ENCODE data around the gene DEFB112.

Gene DEFB112

DNA sequence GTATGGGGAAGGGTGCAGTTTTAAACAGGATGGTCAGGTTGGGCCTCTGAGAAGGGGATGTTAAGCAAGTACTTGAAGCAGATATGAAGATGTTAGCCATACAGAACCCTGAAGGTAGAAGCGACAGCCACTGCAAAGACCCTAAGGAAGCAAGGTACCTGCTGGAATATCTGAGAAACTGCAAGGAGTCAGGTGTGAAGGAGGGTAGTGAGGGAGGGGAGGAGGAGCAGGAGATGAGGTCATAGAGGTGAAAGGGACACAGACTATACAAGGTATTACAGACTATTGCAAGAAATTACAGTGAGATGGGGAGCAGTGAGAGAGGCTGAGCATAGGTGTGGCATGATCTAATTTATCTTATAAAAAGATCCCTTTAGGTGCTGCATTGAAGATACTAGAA lies 22.2 kb upstream of the DEFB112 start:
- H3K4me2 ChIP-seq (ENCODE audit: low read length), result no peak overlapping the region
- H3K36me3 ChIP-seq (ENCODE audit: insufficient read depth, low read length), result no peaks in the 10 kb centered on the region
- H3K9ac ChIP-seq (ENCODE audit: low read depth, low read length), result no peak overlapping the region
- H3K27me3 ChIP-seq (ENCODE audit: control insufficient read depth, insufficient read depth, low read length), result no peaks in the 10 kb centered on the region
- no peaks in the 10 kb centered on the region for H3K4me1 ChIP-seq (ENCODE audit: control insufficient read depth, insufficient read depth, low read length)
- H3K4me3 ChIP-seq (ENCODE audit: low read length), result no peak overlapping the region
- H3K9me3 ChIP-seq (replicated peaks; ENCODE audit: low read length), result no peaks in the 10 kb centered on the region

DNA sequence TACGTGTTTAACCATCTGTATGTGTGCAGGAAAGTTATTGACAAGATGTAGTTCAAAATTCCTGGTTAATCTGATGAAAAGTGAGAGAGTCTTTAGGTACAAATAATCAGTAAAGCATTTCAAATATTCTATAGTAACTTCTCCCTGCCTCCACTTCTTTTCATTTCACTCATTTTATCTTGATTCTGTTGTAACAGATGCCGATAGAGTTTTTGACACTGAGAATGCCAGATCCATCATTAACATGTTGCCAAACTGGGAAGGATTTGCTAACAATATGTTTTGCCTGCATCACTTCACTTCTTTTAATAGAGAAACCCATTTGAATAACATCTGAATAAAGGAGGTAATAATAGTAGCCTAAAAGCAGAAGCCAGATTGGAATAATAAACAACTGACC lies 20.4 kb upstream of the DEFB112 start:
- no peaks in the 10 kb centered on the region for H3K9me3 ChIP-seq (replicated peaks; ENCODE audit: low read length)
- H3K36me3 ChIP-seq (ENCODE audit: insufficient read depth, low read length), result no peaks in the 10 kb centered on the region
- H3K4me1 ChIP-seq (ENCODE audit: control insufficient read depth, insufficient read depth, low read length), result no peaks in the 10 kb centered on the region
- H3K9ac ChIP-seq (ENCODE audit: low read depth, low read length), result no peak overlapping the region
- H3K4me2 ChIP-seq (ENCODE audit: low read length), result no peak overlapping the region
- H3K27me3 ChIP-seq (ENCODE audit: control insufficient read depth, insufficient read depth, low read length), result no peaks in the 10 kb centered on the region
- no peak overlapping the region for H3K4me3 ChIP-seq (ENCODE audit: low read length)

DNA sequence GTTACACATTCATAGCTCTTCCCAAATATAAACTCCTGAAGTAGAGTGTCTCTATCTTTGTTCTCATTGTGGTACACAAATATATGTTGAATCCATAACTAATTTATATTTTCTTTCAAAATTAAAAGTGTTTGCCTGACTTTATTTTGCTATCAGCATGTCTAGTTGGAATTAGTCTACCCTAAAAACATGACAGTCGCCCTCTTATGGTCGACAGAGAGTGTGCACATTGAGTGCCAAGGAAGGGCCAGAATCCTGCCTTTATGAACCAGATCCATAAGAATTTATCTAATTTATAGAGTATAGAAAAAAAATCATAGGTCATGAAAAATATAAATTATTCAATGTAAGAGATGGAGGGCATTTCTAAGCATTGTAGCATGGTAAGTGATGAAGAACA lies 12.3 kb upstream of the DEFB112 start:
- Histone ChIP-seq H3K36me3 (ENCODE audit: insufficient read depth, low read length) (no peaks in the 10 kb centered on the region), H3K4me2 (ENCODE audit: low read length) (no peak overlapping the region), H3K9ac (ENCODE audit: low read depth, low read length) (no peak overlapping the region), H3K27me3 (ENCODE audit: control insufficient read depth, insufficient read depth, low read length) (no peaks in the 10 kb centered on the region), H3K4me3 (ENCODE audit: low read length) (no peak overlapping the region), H3K4me1 (ENCODE audit: control insufficient read depth, insufficient read depth, low read length) (no peaks in the 10 kb centered on the region), H3K9me3 (replicated peaks; ENCODE audit: low read length) (no peaks in the 10 kb centered on the region)

DNA sequence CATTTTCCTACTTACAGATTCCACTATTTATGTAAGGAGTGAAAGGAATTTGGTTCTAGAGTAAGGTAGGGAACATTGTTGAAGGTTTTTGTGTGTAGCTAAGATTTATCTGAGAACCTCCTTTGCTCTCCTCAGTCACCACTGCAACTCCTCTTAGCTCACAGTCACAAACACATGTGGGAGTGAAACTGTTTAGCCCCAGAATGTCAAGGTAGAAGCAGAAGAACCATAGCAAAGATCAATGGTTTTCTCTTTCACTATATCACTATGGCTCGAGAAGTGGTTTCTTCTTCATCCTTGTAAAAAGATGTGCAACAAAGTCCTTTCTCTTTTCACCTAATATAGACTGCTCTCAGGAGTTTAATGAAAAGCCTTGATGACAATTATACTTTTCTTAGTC lies 6.5 kb upstream of the DEFB112 start:
- H3K36me3 ChIP-seq (ENCODE audit: insufficient read depth, low read length), result no peaks in the 10 kb centered on the region
- H3K4me3 ChIP-seq (ENCODE audit: low read length), result no peak overlapping the region
- H3K4me2 ChIP-seq (ENCODE audit: low read length), result no peak overlapping the region
- H3K9ac ChIP-seq (ENCODE audit: low read depth, low read length), result no peak overlapping the region
- peaks cover 4% of the 10 kb centered on the region for H3K27me3 ChIP-seq (ENCODE audit: control insufficient read depth, insufficient read depth, low read length)
- no peaks in the 10 kb centered on the region for H3K4me1 ChIP-seq (ENCODE audit: control insufficient read depth, insufficient read depth, low read length)
- H3K9me3 ChIP-seq (replicated peaks; ENCODE audit: low read length), result no peaks in the 10 kb centered on the region

DNA sequence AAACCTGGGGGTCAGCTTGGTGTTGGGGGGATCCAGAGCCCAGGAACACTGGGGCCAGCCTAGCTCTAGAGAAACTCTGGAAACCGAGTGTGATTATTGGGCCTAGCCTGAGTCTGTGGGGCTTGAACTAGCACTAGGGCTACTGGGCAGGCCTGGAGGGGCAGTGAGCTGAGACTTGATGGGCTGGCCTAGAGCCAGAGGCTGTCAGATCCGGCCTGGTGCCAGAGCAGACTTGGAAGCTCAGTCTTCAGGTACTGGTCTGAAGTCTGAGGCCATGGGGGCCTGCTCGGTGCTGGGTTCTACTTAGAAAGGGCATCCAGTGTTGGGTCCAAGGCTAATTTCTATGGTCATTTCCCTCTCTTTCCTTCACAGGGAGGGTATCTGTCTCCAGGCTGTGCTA lies 2.7 kb downstream of the DEFB112 start:
- Histone ChIP-seq H3K9ac (ENCODE audit: low read depth, low read length) (no peak overlapping the region), H3K36me3 (ENCODE audit: insufficient read depth, low read length) (no peaks in the 10 kb centered on the region), H3K9me3 (replicated peaks; ENCODE audit: low read length) (no peaks in the 10 kb centered on the region), H3K27me3 (ENCODE audit: control insufficient read depth, insufficient read depth, low read length) (peaks cover 14% of the 10 kb centered on the region), H3K4me3 (ENCODE audit: low read length) (no peak overlapping the region), H3K4me2 (ENCODE audit: low read length) (no peak overlapping the region), H3K4me1 (ENCODE audit: control insufficient read depth, insufficient read depth, low read length) (no peaks in the 10 kb centered on the region)

DNA sequence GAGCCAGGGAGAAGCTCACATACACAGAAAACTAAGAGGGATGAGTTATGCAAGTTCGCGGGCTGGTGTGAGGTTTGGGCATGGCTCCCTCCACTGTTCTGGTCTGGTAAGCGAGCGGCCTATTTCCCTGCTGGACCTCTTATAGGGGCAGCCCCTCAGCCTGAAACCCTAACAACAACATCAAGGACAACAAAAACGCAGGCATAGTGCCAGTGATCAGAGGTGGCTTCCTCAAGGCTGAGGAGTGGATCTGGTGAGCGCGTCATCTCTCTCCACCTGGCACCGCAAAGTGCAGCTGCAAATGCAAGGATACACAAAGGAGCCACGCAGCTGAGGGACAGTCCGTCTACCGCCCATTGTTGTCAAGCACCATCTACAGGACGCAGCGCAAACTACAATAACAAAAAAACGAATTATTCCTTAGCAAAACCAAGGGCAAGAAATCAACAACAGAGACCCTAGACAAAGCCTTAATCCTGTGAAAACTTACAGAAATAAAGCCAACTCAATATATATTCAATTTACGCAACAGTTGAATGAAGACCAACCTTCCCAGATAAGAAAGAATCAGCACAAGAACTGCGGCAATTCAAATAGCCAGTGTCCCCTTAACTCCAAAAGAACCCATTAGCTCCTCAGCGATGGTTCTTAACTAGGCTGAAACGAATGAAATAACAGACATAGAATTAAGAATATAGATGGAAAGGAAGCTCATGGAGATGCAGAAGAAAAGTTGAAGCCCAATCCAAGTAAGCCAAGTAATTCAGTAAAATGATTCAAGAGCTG lies 18.8 kb downstream of the DEFB112 start:
- no peak overlapping the region for H3K9ac ChIP-seq (ENCODE audit: low read depth, low read length)
- H3K4me1 ChIP-seq (ENCODE audit: control insufficient read depth, insufficient read depth, low read length), result no peaks in the 10 kb centered on the region
- H3K9me3 ChIP-seq (replicated peaks; ENCODE audit: low read length), result no peaks in the 10 kb centered on the region
- no peak overlapping the region for H3K4me3 ChIP-seq (ENCODE audit: low read length)
- H3K36me3 ChIP-seq (ENCODE audit: insufficient read depth, low read length), result no peaks in the 10 kb centered on the region
- peaks cover 3% of the 10 kb centered on the region for H3K27me3 ChIP-seq (ENCODE audit: control insufficient read depth, insufficient read depth, low read length)
- H3K4me2 ChIP-seq (ENCODE audit: low read length), result no peak overlapping the region

DNA sequence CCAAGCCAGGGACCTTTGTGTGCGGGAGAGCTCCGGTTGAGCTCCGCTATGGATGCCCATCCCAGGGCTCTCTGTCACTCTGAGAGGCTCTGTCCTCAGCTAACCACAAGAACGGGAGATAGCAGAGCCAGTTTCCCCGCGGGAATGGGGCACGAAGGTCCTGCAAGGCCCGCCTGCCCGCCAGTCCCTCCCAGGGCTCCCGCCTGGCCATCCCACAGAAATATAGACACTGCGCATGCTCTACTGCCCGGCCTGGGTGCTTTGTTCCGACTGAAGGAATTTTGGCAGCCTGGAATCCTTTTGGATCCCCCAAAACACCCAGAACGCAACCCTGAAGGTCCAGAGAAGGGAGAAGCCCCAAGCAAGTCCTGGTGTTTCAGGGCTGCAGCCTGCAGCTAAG lies 19.4 kb downstream of the DEFB112 start:
- peaks cover 1% of the 10 kb centered on the region for H3K27me3 ChIP-seq (ENCODE audit: control insufficient read depth, insufficient read depth, low read length)
- H3K9me3 ChIP-seq (replicated peaks; ENCODE audit: low read length), result no peaks in the 10 kb centered on the region
- H3K9ac ChIP-seq (ENCODE audit: low read depth, low read length), result no peak overlapping the region

DNA sequence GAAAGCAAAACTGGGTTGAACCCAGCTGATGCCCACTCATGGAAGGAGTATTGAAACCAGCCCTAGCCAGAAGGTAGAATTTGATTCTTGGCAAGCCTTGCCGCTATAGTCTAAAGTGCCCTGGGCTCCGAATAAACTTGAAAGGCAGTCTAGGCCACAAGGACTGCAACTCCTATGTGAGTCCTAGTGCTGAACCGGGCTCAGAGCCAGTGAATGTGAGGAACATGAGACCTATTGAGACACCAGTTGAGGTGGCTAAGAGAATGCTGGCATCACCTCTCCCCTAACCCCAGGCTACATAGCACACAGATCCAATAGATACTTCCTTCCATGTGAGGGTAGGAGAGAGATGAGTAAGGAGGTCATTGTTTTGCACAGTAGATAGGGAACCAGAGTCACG lies 24.5 kb downstream of the DEFB112 start:
- Histone ChIP-seq H3K4me2 (ENCODE audit: low read length) (no peak overlapping the region), H3K36me3 (ENCODE audit: insufficient read depth, low read length) (no peaks in the 10 kb centered on the region), H3K27me3 (ENCODE audit: control insufficient read depth, insufficient read depth, low read length) (peaks cover 5% of the 10 kb centered on the region), H3K9me3 (replicated peaks; ENCODE audit: low read length) (no peaks in the 10 kb centered on the region), H3K9ac (ENCODE audit: low read depth, low read length) (no peak overlapping the region), H3K4me1 (ENCODE audit: control insufficient read depth, insufficient read depth, low read length) (no peaks in the 10 kb centered on the region), H3K4me3 (ENCODE audit: low read length) (no peak overlapping the region)

More for the DNA sequence above, 19.4 kb downstream of the DEFB112 start:
- Histone ChIP-seq H3K4me3 (ENCODE audit: low read length) (no peak overlapping the region), H3K4me2 (ENCODE audit: low read length) (no peak overlapping the region), H3K4me1 (ENCODE audit: control insufficient read depth, insufficient read depth, low read length) (no peaks in the 10 kb centered on the region), H3K36me3 (ENCODE audit: insufficient read depth, low read length) (no peaks in the 10 kb centered on the region)

DNA sequence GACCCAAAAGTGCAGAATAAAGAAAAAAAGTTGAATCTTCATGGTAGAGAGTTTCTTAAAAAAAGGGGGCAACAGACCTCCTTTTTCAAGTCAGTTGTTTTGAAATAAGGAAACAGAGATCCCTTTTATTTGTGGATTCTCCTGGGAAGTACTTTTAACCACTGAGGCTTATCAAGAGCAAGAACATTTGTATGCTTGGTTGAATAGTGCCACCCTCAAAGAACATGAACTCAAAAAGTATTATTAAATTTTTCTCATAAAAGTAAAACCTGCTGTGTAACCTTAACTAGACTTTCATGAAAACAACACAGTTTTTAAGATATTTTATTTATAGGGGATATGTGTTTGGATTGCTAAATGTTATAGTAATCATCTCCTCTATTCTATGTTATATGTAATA lies 27.8 kb downstream of the DEFB112 start, which contains the start of gene DEFB110:
DEFB110 (minus strand) TSS at position 101 of the 400 bp plus-strand sequence; CDS start at position 42, 59 bp downstream.
- no peaks in the 10 kb centered on the region for H3K4me1 ChIP-seq (ENCODE audit: control insufficient read depth, insufficient read depth, low read length)

DNA sequence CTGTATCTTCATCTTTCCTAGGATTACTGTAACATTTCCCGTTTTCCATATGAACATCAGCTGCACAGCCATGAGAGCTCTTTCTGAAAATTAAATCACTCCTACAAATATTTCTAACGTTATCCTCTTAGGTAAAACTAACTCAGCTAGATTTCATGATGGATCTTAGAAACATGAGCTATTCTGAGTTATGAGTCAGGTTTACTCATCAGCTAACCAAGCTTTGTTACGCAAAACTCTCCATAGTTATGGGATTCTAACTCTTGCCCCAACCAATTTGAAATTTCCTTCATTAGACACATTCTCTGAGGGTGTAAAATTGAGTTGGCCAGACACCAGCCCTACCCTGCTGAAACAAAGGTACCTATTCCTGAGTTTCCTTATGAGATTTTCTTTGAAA lies 41.9 kb downstream of the DEFB112 start:
- H3K36me3 ChIP-seq (ENCODE audit: insufficient read depth, low read length), result no peaks in the 10 kb centered on the region
- no peaks in the 10 kb centered on the region for H3K9me3 ChIP-seq (replicated peaks; ENCODE audit: low read length)
- no peaks in the 10 kb centered on the region for H3K27me3 ChIP-seq (ENCODE audit: control insufficient read depth, insufficient read depth, low read length)
- H3K4me2 ChIP-seq (ENCODE audit: low read length), result no peak overlapping the region
- H3K9ac ChIP-seq (ENCODE audit: low read depth, low read length), result no peak overlapping the region
- H3K4me1 ChIP-seq (ENCODE audit: control insufficient read depth, insufficient read depth, low read length), result peaks cover 9% of the 10 kb centered on the region
- H3K4me3 ChIP-seq (ENCODE audit: low read length), result no peak overlapping the region

More for the DNA sequence above, 27.8 kb downstream of the DEFB112 start, which contains the start of gene DEFB110:
- H3K27me3 ChIP-seq (ENCODE audit: control insufficient read depth, insufficient read depth, low read length), result peaks cover 5% of the 10 kb centered on the region
- H3K36me3 ChIP-seq (ENCODE audit: insufficient read depth, low read length), result no peaks in the 10 kb centered on the region
- no peak within 1 kb of the TSS for H3K9ac ChIP-seq (ENCODE audit: low read depth, low read length)
- H3K9me3 ChIP-seq (replicated peaks; ENCODE audit: low read length), result no peaks in the 10 kb centered on the region
- no peak within 1 kb of the TSS for H3K4me2 ChIP-seq (ENCODE audit: low read length)
- no peak within 1 kb of the TSS for H3K4me3 ChIP-seq (ENCODE audit: low read length)

DNA sequence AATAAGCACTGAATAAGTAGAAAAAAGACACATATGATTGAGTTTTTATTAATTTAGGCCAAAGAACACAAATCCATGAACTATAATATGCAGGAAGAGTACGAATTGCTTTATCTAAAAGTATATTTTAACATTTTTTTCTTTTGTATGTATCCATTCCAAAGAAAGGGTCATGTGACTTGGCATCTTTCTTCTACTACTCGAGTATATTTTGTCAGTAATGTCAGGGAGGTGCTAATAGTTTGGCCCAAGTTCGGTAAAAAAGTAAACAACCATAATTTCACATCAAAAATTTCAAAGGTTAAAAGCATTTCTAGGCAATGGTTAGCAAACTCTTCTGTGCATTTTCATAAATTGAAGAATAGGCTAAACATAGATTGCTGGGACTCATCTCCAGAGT lies 46.6 kb downstream of the DEFB112 start:
- Histone ChIP-seq H3K36me3 (ENCODE audit: insufficient read depth, low read length) (no peaks in the 10 kb centered on the region), H3K27me3 (ENCODE audit: control insufficient read depth, insufficient read depth, low read length) (no peaks in the 10 kb centered on the region), H3K9me3 (replicated peaks; ENCODE audit: low read length) (no peaks in the 10 kb centered on the region), H3K9ac (ENCODE audit: low read depth, low read length) (no peak overlapping the region), H3K4me3 (ENCODE audit: low read length) (no peak overlapping the region), H3K4me1 (ENCODE audit: control insufficient read depth, insufficient read depth, low read length) (peaks cover 8% of the 10 kb centered on the region), H3K4me2 (ENCODE audit: low read length) (no peak overlapping the region)

DNA sequence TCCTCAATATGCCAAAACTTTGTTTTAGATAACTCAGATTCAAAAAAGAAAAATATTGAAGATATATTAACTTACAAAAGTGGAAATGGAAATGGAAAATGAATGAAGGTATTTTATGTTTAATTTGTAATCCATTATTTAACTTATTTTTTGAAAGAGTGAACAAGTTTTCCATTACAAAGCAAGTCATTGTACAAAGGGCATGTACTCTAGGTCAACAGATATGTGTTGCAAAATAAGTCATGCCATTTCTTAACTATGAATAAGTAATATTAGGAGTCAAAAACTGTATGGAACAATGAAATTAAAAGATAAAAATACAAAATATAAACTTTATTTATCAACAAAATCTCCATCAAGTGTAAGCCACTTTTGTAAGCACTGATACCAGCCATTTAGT lies 54.5 kb downstream of the DEFB112 start:
- Histone ChIP-seq H3K9ac (ENCODE audit: low read depth, low read length) (no peak overlapping the region), H3K4me1 (ENCODE audit: control insufficient read depth, insufficient read depth, low read length) (no peaks in the 10 kb centered on the region), H3K4me2 (ENCODE audit: low read length) (no peak overlapping the region), H3K9me3 (replicated peaks; ENCODE audit: low read length) (no peaks in the 10 kb centered on the region), H3K36me3 (ENCODE audit: insufficient read depth, low read length) (no peaks in the 10 kb centered on the region), H3K27me3 (ENCODE audit: control insufficient read depth, insufficient read depth, low read length) (no peaks in the 10 kb centered on the region), H3K4me3 (ENCODE audit: low read length) (no peak overlapping the region)
